Inflammatory macrophage treated with lipopolysaccharide for 1 hour (primary cell): ENCODE results near the gene LINC01488.
A peak's percentile ranks its signal among the peaks of the same experiment; 100 is the strongest.

Experiments
- DNase-seq, 2 donors: peaks; one replicate each; pipeline ENCODE4 v3.0.0-alpha.2; 2020 to 2022

LINC01488 gene

GRCh38 chr11:69533296-69534165 lies 52.1 kb downstream of the LINC01488 start:
- no peak for DNase-seq

- DNase-seq, result no peak
Measured at GRCh38 chr11:69534166-69534530, 52.7 kb downstream of the LINC01488 start.

- DNase-seq, result no peak
Measured at GRCh38 chr11:69535908-69536307, 54.4 kb downstream of the LINC01488 start.

GRCh38 chr11:69536406-69536805 lies 54.9 kb downstream of the LINC01488 start:
- DNase-seq, result no peak

- no peak for DNase-seq
Measured at GRCh38 chr11:69537126-69537525, 55.7 kb downstream of the LINC01488 start.

GRCh38 chr11:69537855-69538640 lies 56.6 kb downstream of the LINC01488 start:
- DNase-seq, result no peak

- no peak for DNase-seq
Measured at GRCh38 chr11:69538854-69539253, 57.4 kb downstream of the LINC01488 start.

- DNase-seq, result peak; percentile 51 to 74
Measured at GRCh38 chr11:69539416-69540117, 58.1 kb downstream of the LINC01488 start.

- DNase-seq, result no peak
Measured at GRCh38 chr11:69540118-69541000, 58.9 kb downstream of the LINC01488 start.

GRCh38 chr11:69541001-69541285 lies 59.5 kb downstream of the LINC01488 start:
- DNase-seq, result no peak

GRCh38 chr11:69541501-69542313 lies 60.2 kb downstream of the LINC01488 start:
- no peak for DNase-seq

- DNase-seq, result no peak
Measured at GRCh38 chr11:69542314-69543168, 61.1 kb downstream of the LINC01488 start.
